HG03439 (cell line): Measurements from ENCODE around the gene AR.

Source experiments
- ATAC-seq: cut with Tn5 transposase; IDR thresholded peaks from one replicate; pipeline ENCODE4 v1.9.1; 2021; ENCODE audit warnings: mild to moderate bottlenecking, moderate library complexity; ENCODE audit not compliant: unreplicated experiment

Gene AR

GRCh38 chrX:67563469-67564448 is 19.9 kb downstream of the AR start:
- no peak for ATAC-seq

- no peak for ATAC-seq
These were observed 20.7 kb downstream of the AR start for GRCh38 chrX:67564475-67564874.

DNA sequence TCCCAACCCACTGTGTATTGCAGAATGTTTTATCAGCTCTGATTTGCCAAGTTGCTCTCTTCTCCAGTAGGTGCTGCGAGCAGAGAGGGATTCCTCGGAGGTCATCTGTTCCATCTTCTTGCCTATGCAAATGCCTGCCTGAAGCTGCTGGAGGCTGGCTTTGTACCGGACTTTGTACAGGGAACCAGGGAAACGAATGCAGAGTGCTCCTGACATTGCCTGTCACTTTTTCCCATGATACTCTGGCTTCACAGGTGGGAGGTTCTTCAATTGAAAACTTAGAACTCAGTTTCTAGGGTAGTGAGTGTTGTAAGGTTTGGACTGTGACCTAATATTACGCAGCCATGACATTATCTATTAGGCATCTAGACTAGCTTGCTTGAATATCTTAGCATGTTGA is 24.9 kb downstream of the AR start:
- no peak for ATAC-seq

- no peak for ATAC-seq
These were observed 27.0 kb downstream of the AR start for GRCh38 chrX:67570839-67571238.

DNA sequence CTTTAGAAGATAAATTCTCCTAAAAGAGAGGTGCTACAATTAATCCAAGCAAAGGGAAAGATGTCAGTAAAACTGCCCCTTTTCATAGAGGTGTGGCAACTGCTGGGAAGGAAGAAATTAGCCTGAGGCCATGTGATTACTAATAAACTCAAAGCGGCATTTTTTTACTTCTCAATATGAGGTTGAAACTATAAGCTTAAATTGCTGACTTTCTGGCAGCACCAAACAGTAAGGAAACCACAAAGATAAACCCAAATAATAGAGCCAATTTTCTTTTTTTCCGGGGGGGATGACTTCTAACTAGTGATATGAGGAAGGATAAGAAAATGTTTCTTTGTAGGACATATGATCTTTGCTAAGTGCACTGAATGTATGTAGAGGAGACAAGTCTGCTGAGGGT is 30.9 kb downstream of the AR start:
- no peak for ATAC-seq

- no peak for ATAC-seq
These were observed 38.6 kb downstream of the AR start for GRCh38 chrX:67582436-67582835.

- no peak for ATAC-seq
These were observed 39.4 kb downstream of the AR start for GRCh38 chrX:67583171-67583570.

GRCh38 chrX:67585401-67585800 is 41.6 kb downstream of the AR start:
- no peak for ATAC-seq

GRCh38 chrX:67587946-67588624 is 44.3 kb downstream of the AR start:
- no peak for ATAC-seq

DNA sequence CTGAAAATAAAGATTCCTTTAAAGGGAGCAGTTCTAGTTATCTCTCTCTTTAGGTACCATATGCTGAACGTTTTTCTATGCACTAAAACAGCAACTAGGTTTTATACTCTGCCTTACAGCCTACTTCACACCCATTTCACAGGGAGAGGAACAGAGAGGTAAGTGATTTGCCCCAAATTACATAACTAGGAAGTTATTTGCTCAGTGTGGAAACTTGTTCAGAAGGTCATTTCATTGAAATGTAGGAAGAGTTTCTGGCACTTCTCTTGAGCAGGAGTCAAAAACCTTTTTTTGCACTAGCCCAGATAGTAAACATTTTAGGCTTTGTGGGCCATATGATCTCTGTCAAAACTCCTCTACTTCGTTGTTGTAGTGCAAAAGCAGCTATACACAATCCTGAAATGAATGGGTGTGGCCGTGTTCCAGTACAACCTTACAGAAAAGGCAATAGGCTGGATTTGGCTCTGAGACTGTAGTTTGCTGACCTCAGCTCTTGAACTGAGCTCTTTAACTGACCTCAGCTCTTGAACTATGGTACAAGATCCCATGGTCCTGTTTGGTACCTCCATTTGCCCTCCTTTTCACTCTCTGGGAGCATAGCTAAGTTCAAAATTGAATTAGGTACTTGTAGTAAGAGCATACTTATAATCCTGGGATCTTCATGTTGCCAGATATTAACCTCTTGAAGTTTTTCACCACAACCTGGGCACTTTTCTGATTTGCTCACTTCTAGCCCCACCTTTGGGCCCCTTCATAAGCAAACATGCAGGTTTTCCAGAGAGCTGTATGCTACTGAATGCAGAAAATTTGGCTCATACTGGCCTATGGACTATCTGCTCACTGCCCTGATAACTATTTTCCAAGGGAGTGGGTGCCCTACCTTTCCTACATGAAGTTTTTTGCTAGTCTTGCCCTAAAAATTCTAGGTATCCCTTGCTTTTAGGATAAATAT is 53.3 kb downstream of the AR start:
- no peak for ATAC-seq

DNA sequence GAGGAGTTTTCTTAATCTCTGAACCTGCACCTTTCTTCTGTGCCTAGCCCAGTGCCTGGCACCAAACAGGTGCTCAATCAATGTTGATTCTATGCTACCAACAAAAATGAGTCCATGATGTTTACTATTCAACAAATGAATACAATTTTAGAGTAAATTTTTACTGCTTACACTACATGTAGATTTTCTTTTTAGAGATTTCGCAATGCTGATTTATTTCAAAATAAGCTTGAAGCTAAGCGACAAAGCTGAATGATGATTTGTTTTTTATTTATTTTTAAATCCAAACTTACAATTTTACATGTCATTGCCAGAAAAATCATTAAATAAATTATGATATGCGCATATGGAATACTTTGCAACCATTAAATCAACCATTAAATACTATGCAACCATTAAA is 55.7 kb downstream of the AR start:
- ATAC-seq: no peak

GRCh38 chrX:67601771-67602170 is 58.0 kb downstream of the AR start:
- ATAC-seq: no peak

- ATAC-seq: no peak
These were observed 61.3 kb downstream of the AR start for GRCh38 chrX:67604979-67605703.

DNA sequence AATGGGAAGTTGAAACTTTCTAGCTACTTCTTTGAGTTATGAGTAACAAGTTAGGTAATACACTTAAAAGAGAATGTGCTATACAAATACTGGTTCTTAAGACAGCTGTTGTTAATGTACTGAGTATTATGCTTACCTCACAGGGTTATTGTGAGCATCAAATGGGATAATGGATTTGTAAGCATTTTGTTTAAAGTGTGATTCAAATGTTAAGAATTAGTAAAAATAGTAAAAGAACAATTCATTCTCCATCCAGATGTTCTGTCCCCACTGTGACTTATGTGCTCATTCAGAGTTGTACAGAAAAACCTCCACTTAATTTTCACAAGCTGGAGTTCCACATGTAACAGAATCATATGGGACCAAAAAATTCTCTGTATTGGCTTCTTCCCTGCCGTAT is 63.6 kb downstream of the AR start:
- no peak for ATAC-seq

DNA sequence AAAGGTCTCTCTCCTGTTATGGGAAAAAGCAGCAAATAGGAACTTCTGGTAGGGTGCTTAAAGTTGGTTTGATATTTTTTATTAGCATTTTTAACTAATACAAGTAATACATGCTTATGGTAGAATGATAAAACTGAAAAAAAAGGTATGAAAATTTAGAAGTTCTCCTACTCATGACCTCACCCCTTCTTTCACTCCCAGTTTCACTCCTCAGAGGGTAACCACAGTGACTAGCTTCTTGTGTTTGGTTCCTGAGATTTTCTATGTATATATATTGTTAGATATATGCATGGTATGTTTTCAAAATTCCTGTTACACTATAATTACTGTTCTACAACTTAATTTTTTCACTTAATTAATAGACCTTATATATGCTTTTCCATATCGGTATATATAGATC is 66.5 kb downstream of the AR start:
- no peak for ATAC-seq

DNA sequence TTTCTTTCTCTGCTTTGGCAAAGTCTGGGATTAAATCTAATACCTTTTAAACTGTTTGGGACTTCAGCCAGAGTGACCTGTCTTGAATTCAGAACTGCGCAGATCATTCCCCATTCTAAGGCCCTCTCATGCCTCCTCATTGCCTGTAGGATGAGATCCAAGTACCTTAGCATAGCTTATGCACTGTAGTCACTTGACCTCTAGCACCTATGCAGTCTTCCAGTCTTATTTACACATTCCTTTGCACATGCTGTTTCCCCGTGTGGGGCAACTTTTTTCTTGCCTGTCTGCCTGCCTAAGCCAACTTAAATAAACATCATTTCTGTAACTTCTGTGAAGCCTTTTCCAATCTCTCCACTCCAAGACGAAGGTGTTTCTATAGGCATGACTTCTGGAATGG is 68.4 kb downstream of the AR start:
- no peak for ATAC-seq

DNA sequence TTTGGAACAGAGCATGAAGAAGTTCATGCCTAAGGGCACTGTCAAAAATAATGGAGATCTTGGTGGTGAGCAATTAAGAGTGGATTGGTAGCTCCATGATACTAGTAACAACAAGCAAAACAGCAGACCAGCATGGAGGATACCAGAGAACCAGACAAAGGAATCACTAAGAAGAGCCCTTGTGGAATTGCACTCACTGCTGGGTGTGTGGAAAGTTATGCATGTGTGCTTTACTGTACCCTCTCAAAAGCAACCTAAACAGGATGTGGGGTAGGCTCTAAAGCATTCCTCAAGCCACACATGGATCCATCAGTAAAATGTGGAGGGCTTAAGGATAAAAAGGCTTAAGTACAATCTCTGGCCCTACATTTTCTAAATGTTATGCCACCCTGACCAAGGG is 69.5 kb downstream of the AR start:
- no peak for ATAC-seq

DNA sequence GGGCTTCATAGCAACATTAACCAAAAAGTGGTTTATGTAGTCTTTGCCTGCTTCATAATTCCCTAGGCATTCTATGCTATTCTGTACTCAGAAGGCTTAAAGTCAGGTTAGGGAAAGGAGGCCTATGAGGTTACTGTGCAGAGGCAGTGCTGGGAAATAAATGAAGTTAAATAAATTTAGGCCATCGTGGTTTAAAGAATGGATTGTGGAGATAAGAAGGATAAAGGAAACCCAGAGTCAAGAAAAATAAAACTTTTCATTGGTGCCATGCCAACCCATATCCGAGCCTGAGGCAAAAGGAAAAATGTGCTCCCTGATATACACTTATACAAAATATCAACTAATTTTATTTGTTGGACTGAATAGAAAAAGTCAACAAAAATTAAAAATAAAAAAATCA is 70.2 kb downstream of the AR start:
- ATAC-seq: no peak

DNA sequence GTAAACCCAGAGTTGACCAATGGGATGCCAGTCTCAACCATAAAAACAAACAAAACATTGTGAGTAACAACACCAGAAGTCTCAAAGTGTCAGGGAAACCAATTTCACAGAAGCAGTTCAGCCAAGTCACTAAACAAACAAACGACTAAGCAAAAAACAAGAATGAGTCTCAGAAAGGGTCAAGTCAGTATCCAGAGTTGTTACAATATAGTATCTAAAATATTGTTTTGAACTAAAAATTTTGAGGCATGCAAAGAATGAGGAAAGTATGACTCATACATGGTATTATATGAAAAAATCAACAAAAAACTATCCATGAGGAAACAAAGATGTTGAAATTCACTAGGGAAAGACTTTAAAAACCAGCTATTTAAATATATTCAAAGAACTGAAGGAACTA is 70.6 kb downstream of the AR start:
- ATAC-seq: no peak

GRCh38 chrX:67619253-67619652 is 75.4 kb downstream of the AR start:
- no peak for ATAC-seq
